Loucy (cell line): Measurements from ENCODE around the gene TRIM40.

Source experiments
- CTCF ChIP-seq: fragments of 200-600 bp; sonication (generic); conservative IDR thresholded peaks from 2 replicates; pipeline ENCODE4 v1.5.1; 2014; ENCODE audit warnings: mild to moderate bottlenecking, antibody characterized with exemption, low read length
- EZH2phosphoT487 ChIP-seq: fragments of 200-600 bp; IDR thresholded peaks from 2 replicates; pipeline ENCODE4 v1.6.1; 2018; ENCODE audit warnings: antibody characterized with exemption, mild to moderate bottlenecking, moderate library complexity, borderline replicate concordance

GRCh38 chr6:30157581-30157980 lies 21.6 kb downstream of the TRIM40 start:
- TF ChIP-seq CTCF (no peak), EZH2phosphoT487 (no peak)
